Heart left ventricle (tissue), 13 donors: ENCODE measurements around the gene FRMPD4.

Source experiments
- CTCF ChIP-seq, 12 donors: fragments of 200-600 bp; sonication (generic) in 4 of 12; IDR thresholded peaks; one replicate each; pipeline versions ENCODE4 v1.5.0 to v1.8.0; 2018 to 2022; ENCODE audit warnings: antibody characterized with exemption in 12 of 12, mild to moderate bottlenecking in 5 of 12
- POLR2A ChIP-seq, 2 donors: fragments of 450-650 bp; IDR thresholded peaks; one replicate each; pipeline ENCODE4 v1.6.1; 2017; ENCODE audit warnings: antibody characterized with exemption in 2 of 2, mild to moderate bottlenecking in 2 of 2, moderate library complexity in 2 of 2
- donor health status: ischemic (EF 13 %, LVEDD 7.1; RV severe dilation, severe dysfunction).
- donor health status: DM: no; HTN: yes; CAD: no.
- donor health status: DM: no; HTN: no; CAD: no.
- donor health status: ischemic (EF 25% LVEDD 6.9; RV normal size, moderate dysfunction).
- donor health status: ischemic (EF 25% LVEDD 5.7; RV mildly dilated, moderate dysfunction).
- donor health status: ischemic (EF 35%, LVEDD 5.7; RV mildly dilated, moderate dysfunction).
- donor health status: nonischemic (EF 11% LVEDD 7.7; RV severe dilation, severe dysfunction).
- donor health status: DM: yes; HTN: yes; CAD: no.
- donor health status: PGD.
- donor health status: ischemic (EF 29% LVEDD 5.4; RV normal size, mild dysfunction).
- donor health status: nonischemic (EF 23%, LVEDD 6.1; RV moderate dilation, normal function).

GRCh38 chrX:12583543-12583942 lies 445.3 kb downstream of the FRMPD4 start:
- TF ChIP-seq CTCF (IDR thresholded peaks at IDR 0.05): no peak
- TF ChIP-seq POLR2A (IDR thresholded peaks at IDR 0.05): no peak
